GM12878 (cell line): ENCODE data around the gene KIN. TPM values are rescaled to one million over a fixed set of nuclear protein-coding genes. Genes with fewer than 3 reads are reported as not detected.

Experiments
- ASH2L ChIP-seq: fragments of 300-600, 200-600 bp; sonication (generic); IDR thresholded peaks from 2 replicates; pipeline ENCODE4 v1.6.1; 2017; ENCODE audit warnings: low read depth, mild to moderate bottlenecking, borderline replicate concordance
- BHLHE40 ChIP-seq, 2 experiments: fragments of 450-650 bp in 1 of 2; IDR thresholded peaks; 2 replicates each; pipeline ENCODE4 v1.6.1; 2011 to 2017; ENCODE audit warnings: low read depth in 2 of 2, borderline replicate concordance in 1 of 2, improper control_type of control experiment in 1 of 2, low read length in 1 of 2, mild to moderate bottlenecking in 1 of 2
- CBX5 ChIP-seq: sonication (generic); IDR thresholded peaks from 2 replicates; pipeline ENCODE4 v1.6.1; 2016; ENCODE audit warnings: low read depth, moderate library complexity, mild to moderate bottlenecking, inconsistent platforms
- CHD2 ChIP-seq: IDR thresholded peaks from 2 replicates; pipeline ENCODE4 v1.6.1; 2011; ENCODE audit warnings: low read depth, low read length, improper control_type of control experiment, borderline replicate concordance
- CREB1 ChIP-seq: IDR thresholded peaks from 2 replicates; pipeline ENCODE4 v1.6.1; 2012; ENCODE audit warnings: low read depth, mild to moderate bottlenecking, inconsistent platforms
- CREM ChIP-seq: IDR thresholded peaks from 2 replicates; pipeline ENCODE4 v1.6.1; 2014; ENCODE audit warnings: antibody characterized with exemption, low read depth
- E2F8 ChIP-seq: fragments of 450-650 bp; IDR thresholded peaks from 2 replicates; pipeline ENCODE4 v1.6.1; 2018; ENCODE audit warnings: mild to moderate bottlenecking, low read depth, moderate library complexity; ENCODE audit not compliant: partially characterized antibody
- E4F1 ChIP-seq: fragments of 450-650 bp; IDR thresholded peaks from 2 replicates; pipeline ENCODE4 v1.6.1; 2018; ENCODE audit warnings: borderline replicate concordance, mild to moderate bottlenecking; ENCODE audit not compliant: partially characterized antibody
- EP300 ChIP-seq, 2 experiments: fragments of 150-350 bp in 1 of 2; IDR thresholded peaks; 2 replicates each; pipeline ENCODE4 v1.6.1; 2011 to 2012; ENCODE audit warnings: low read depth in 2 of 2, low read length in 2 of 2, borderline replicate concordance in 1 of 2, improper control_type of control experiment in 1 of 2, inconsistent platforms in 1 of 2; ENCODE audit not compliant: control insufficient read depth in 1 of 2
- MAX ChIP-seq: IDR thresholded peaks from 2 replicates; pipeline ENCODE4 v1.6.1; 2012; ENCODE audit warnings: low read depth, low read length, improper control_type of control experiment
- MEF2B ChIP-seq: fragments of 450-650 bp; IDR thresholded peaks from 2 replicates; pipeline ENCODE4 v1.6.1; 2018; ENCODE audit warnings: mild to moderate bottlenecking, moderate library complexity; ENCODE audit not compliant: partially characterized antibody, poor library complexity, severe bottlenecking
- MLLT1 ChIP-seq: fragments of 450-650 bp; IDR thresholded peaks from 2 replicates; pipeline ENCODE4 v1.6.1; 2016; ENCODE audit warnings: mild to moderate bottlenecking
- NRF1 ChIP-seq: conservative IDR thresholded peaks from 2 replicates; pipeline ENCODE4 v1.6.1; 2011; ENCODE audit warnings: mild to moderate bottlenecking, low read depth, low read length, improper control_type of control experiment
- POLR2AphosphoS2 ChIP-seq: IDR thresholded peaks from 2 replicates; pipeline ENCODE4 v1.6.1; 2011; ENCODE audit warnings: low read depth, mild to moderate bottlenecking, low read length, improper control_type of control experiment, moderate library complexity
- RELA ChIP-seq: fragments of 450-650 bp; IDR thresholded peaks from 2 replicates; pipeline ENCODE4 v1.8.0; 2014; ENCODE audit warnings: borderline replicate concordance; ENCODE audit not compliant: partially characterized antibody
- RFX5 ChIP-seq: IDR thresholded peaks from 2 replicates; pipeline ENCODE4 v1.6.1; 2011; ENCODE audit warnings: low read depth, low read length, improper control_type of control experiment
- RUNX3 ChIP-seq: IDR thresholded peaks from 2 replicates; pipeline ENCODE4 v1.6.1; 2012; ENCODE audit warnings: low read length, inconsistent platforms
- SMAD5 ChIP-seq: IDR thresholded peaks from 2 replicates; pipeline ENCODE4 v1.6.1; 2016; ENCODE audit warnings: antibody characterized with exemption, low read depth
- SP1 ChIP-seq: IDR thresholded peaks from one replicate; pipeline ENCODE4 v1.6.1; 2011; ENCODE audit warnings: low read depth, low read length
- TBL1XR1 ChIP-seq: IDR thresholded peaks from 2 replicates; pipeline ENCODE4 v1.6.1; 2012; ENCODE audit warnings: low read depth, low read length, improper control_type of control experiment
- ZBED1 ChIP-seq: IDR thresholded peaks from 2 replicates; pipeline ENCODE4 v1.6.1; 2016; ENCODE audit warnings: borderline replicate concordance
- ZNF274 ChIP-seq: IDR thresholded peaks from one replicate; pipeline ENCODE4 v1.8.0; 2011; ENCODE audit not compliant: insufficient read length, insufficient read depth
- polyA plus RNA-seq, 11 experiments: library from polyadenylated mRNA; depleted of rRNA in 4 of 11; unstranded in 6 of 11; stranded (reverse) in 5 of 11; fragments of >200 nt; fragmentation: Nextera tagmentation in 4 of 11; fragmentation: Illumina TruSeq in 1 of 11; extraction: Ambion mirVana in 4 of 11; extraction: Trizol in 1 of 11; gene quantifications; 1 replicate in 1 of 11; 2 replicates in 10 of 11; pipeline versions ENCODE4 v1.2.1 to v1.2.3, GENCODE V29; 2011 to 2016; ENCODE audit warnings: inconsistent platforms in 2 of 11, missing spikeins in 2 of 11, low read depth in 1 of 11
- total RNA-seq, 4 experiments: library from RNA; depleted of rRNA in 3 of 4; stranded (reverse); fragments of >200 nt in 3 of 4; fragmentation: Illumina TruSeq in 1 of 4; extraction: Trizol in 1 of 4; gene quantifications; 2 replicates each; pipeline versions ENCODE4 v1.2.1 to v1.2.3, GENCODE V29; 2013 to 2021

The KIN gene
- total and polyA plus RNA-seq, 10 of the 15 experiments (the other 5 are each of a cell fraction or from before 2014, with no cell fraction given) = 6.8 to 33.2 (median 11.3) TPM

- TF ChIP-seq E2F8 = no peak
- TF ChIP-seq MAX = 0 out of 2 replicates have a peak, but pooled peaks have one; percentile 14
- peak; percentile 83; the same call in 1 of the 2 replicates for TF ChIP-seq POLR2AphosphoS2
- TF ChIP-seq CHD2 = peak; percentile 99
- no peak for TF ChIP-seq MEF2B
- TF ChIP-seq RUNX3 = no peak
- peak; percentile 53 for TF ChIP-seq NRF1
- TF ChIP-seq ZBED1 = no peak
- peak; percentile 37 for TF ChIP-seq E4F1
- TF ChIP-seq CBX5 = no peak
- no peak for TF ChIP-seq TBL1XR1
- TF ChIP-seq ZNF274 = no peak
- no peak for TF ChIP-seq RELA
- no peak for TF ChIP-seq CREM
- TF ChIP-seq BHLHE40 (IDR thresholded peaks at IDR 0.05; ENCODE audit: borderline replicate concordance in 1 of 2, low read depth in 2 of 2, low read length in 1 of 2) = no peak
- no peak for TF ChIP-seq SP1
- TF ChIP-seq ASH2L = peak; percentile 55; the same call in 1 of the 2 replicates
- TF ChIP-seq EP300 (IDR thresholded peaks at IDR 0.05; ENCODE audit: borderline replicate concordance in 1 of 2, control insufficient read depth in 1 of 2, low read depth in 2 of 2, low read length in 2 of 2) = no peak
- peak; percentile 75; the same call in 1 of the 2 replicates for TF ChIP-seq SMAD5
- no peak for TF ChIP-seq RFX5
- no peak for TF ChIP-seq CREB1
- TF ChIP-seq MLLT1 = 0 out of 2 replicates have a peak, but pooled peaks have one; percentile 23
These were observed at the start of gene KIN, which contains the start of gene ATP5F1C (continued) for GRCh38 chr10:7787857-7788638.
